Heart left ventricle (tissue), 16 donors: Measurements from ENCODE around the gene XIAP. TPM values are rescaled to one million over a fixed set of nuclear protein-coding genes. Genes with fewer than 3 reads are reported as not detected.

ENCODE experiments used
- ATAC-seq, 4 donors: fragments of 200-7000 bp; cut with Tn5 transposase; one replicate each; pipeline ENCODE4 v1.9.1; 2020 to 2022; ENCODE audit warnings: moderate library complexity in 4 of 4, mild to moderate bottlenecking in 3 of 4, moderate number of reproducible peaks in 1 of 4
- DNase-seq, 5 donors: peaks; one replicate each; pipeline ENCODE4 v3.0.0-alpha.2; 2020
- H3K27ac ChIP-seq, 12 donors: fragments of 200-600 bp; sonication (generic) in 4 of 12; one replicate each; pipeline versions ENCODE4 v1.5.0 to v1.8.0; 2016 to 2022; ENCODE audit warnings: mild to moderate bottlenecking in 2 of 12
- H3K27me3 ChIP-seq, 9 donors: fragments of 200-600 bp; sonication (generic) in 2 of 9; one replicate each; pipeline versions ENCODE4 v1.5.1 to v1.8.0; 2016 to 2022; ENCODE audit warnings: mild to moderate bottlenecking in 3 of 9
- H3K36me3 ChIP-seq, 9 donors: fragments of 200-600 bp; sonication (generic) in 2 of 9; one replicate each; pipeline versions ENCODE4 v1.5.0 to v1.8.0; 2018 to 2022; ENCODE audit warnings: mild to moderate bottlenecking in 2 of 9
- H3K4me1 ChIP-seq, 12 donors: fragments of 200-600 bp; sonication (generic) in 4 of 12; one replicate each; pipeline versions ENCODE4 v1.5.0 to v1.8.0; 2016 to 2022; ENCODE audit warnings: mild to moderate bottlenecking in 3 of 12
- H3K4me3 ChIP-seq, 12 donors: fragments of 200-600 bp; sonication (generic) in 4 of 12; one replicate each; pipeline versions ENCODE4 v1.5.0 to v1.8.0; 2017 to 2022; ENCODE audit warnings: mild to moderate bottlenecking in 9 of 12, moderate library complexity in 4 of 12
- H3K9me3 ChIP-seq, 12 donors: fragments of 200-600 bp; sonication (generic) in 4 of 12; one replicate each; pipeline versions ENCODE4 v1.5.0 to v1.8.0; 2016 to 2022; ENCODE audit warnings: mild to moderate bottlenecking in 1 of 12
- POLR2A ChIP-seq, 2 donors: fragments of 450-650 bp; IDR thresholded peaks; one replicate each; pipeline ENCODE4 v1.6.1; 2017; ENCODE audit warnings: antibody characterized with exemption in 2 of 2, mild to moderate bottlenecking in 2 of 2, moderate library complexity in 2 of 2
- WGBS, 4 donors: extraction: QIAGEN DNeasy Blood & Tissue Kit in 2 of 4; methylation state at CpG; one replicate each; pipeline versions ENCODE4 v1.1.5 to v1.1.7; 2013 to 2018; 5-methylcytosine and 5-hydroxymethylcytosine counted together
- intact Hi-C, 10 donors: fragments of 100-400 bp; cut with DNase I; formaldehyde crosslinking; loops; one replicate each; pipeline versions ENCODE4 v1.11.1 to v1.14.2; 2022
- polyA plus RNA-seq, 2 donors: library from polyadenylated mRNA; stranded (reverse); fragments of 200-250 nt; gene quantifications; one replicate each; pipeline ENCODE4 v1.2.3, GENCODE V29; 2013
- total RNA-seq, 9 donors: library from RNA; depleted of rRNA in 2 of 9; stranded (reverse); fragments of >200 nt in 2 of 9; fragmentation: NEBNext Ultra II Directional in 3 of 9; extraction: Animal tissue kit (Norgen Biotek cat#: 25700) in 3 of 9; gene quantifications; one replicate each; pipeline versions ENCODE4 v1.1.0 to v1.2.4, GENCODE V29; 2016 to 2023
- TF ChIP-seq, protein P1 (sequence below), 12 donors: fragments of 200-600 bp; sonication (generic) in 4 of 12; IDR thresholded peaks; one replicate each; pipeline versions ENCODE4 v1.5.0 to v1.8.0; 2018 to 2022; ENCODE audit warnings: antibody characterized with exemption in 12 of 12, mild to moderate bottlenecking in 5 of 12
- donor health status: ischemic (EF 13 %, LVEDD 7.1; RV severe dilation, severe dysfunction).
- donor health status: healthy with polysubstance abuse.
- donor health status: DM: no; HTN: yes; CAD: no.
- donor health status: DM: no; HTN: no; CAD: no.
- donor health status: ischemic (EF 25% LVEDD 6.9; RV normal size, moderate dysfunction).
- donor health status: ischemic (EF 25% LVEDD 5.7; RV mildly dilated, moderate dysfunction).
- donor health status: healthy.
- donor health status: DM: yes; HTN: yes; CAD: no.
- donor health status: ischemic (EF 35%, LVEDD 5.7; RV mildly dilated, moderate dysfunction).
- donor health status: nonischemic (EF 11% LVEDD 7.7; RV severe dilation, severe dysfunction).
- donor health status: DM: yes; HTN: yes; CAD: no.
- donor health status: PGD.
- donor health status: ischemic (EF 29% LVEDD 5.4; RV normal size, mild dysfunction).
- donor health status: nonischemic (EF 23%, LVEDD 6.1; RV moderate dilation, normal function).

The XIAP gene
- total and polyA plus RNA-seq, 11 donors: 6.8 to 44.3 (median 23.9) TPM

DNA sequence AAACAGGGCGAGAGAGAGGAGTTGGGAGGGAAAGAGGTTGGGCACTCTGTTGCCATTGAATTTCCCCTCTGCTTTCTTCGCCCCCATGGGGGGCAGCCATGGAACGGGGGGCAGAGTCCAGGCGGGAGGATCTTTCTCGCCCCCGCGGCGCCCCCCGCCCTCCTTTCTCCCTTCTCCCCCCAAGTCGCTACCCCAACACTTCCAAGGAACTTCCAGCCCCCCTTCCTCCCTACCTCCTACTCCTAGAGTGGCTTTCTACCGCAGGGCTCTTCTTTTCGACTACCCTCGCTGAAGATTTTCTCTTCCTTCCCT, 101.1 kb downstream of the XIAP start:
- H3K4me1 ChIP-seq: peaks cover 0 to 27% (median 10%) of the 10 kb centered on the region in 12 donors
- H3K4me3 ChIP-seq: peak overlapping the region; percentile 51 to 97 (median 80)
- ATAC-seq: no peak
- H3K27ac ChIP-seq: peak overlapping the region; percentile 94 to 100 (median 99)
- no peaks in the 10 kb centered on the region for H3K36me3 ChIP-seq
- TF ChIP-seq, protein P1, sequence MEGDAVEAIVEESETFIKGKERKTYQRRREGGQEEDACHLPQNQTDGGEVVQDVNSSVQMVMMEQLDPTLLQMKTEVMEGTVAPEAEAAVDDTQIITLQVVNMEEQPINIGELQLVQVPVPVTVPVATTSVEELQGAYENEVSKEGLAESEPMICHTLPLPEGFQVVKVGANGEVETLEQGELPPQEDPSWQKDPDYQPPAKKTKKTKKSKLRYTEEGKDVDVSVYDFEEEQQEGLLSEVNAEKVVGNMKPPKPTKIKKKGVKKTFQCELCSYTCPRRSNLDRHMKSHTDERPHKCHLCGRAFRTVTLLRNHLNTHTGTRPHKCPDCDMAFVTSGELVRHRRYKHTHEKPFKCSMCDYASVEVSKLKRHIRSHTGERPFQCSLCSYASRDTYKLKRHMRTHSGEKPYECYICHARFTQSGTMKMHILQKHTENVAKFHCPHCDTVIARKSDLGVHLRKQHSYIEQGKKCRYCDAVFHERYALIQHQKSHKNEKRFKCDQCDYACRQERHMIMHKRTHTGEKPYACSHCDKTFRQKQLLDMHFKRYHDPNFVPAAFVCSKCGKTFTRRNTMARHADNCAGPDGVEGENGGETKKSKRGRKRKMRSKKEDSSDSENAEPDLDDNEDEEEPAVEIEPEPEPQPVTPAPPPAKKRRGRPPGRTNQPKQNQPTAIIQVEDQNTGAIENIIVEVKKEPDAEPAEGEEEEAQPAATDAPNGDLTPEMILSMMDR (IDR thresholded peaks at IDR 0.05): no peak
- TF ChIP-seq POLR2A (IDR thresholded peaks at IDR 0.05): no peak
- WGBS, 4 donors: 0 to 33% (median 10%) methylated on average over 4 to 13 of the region's 13 CpGs
- no peaks in the 10 kb centered on the region for H3K9me3 ChIP-seq
- no peaks in the 10 kb centered on the region for H3K27me3 ChIP-seq
- intact Hi-C loops: loop anchor here in 5 of 10 donors (5.0 to 10.0 kb wide), 4 partner anchors 51 to 64 kb away; no protein-coding TSS in a partner anchor
- DNase-seq: no peak

DNA sequence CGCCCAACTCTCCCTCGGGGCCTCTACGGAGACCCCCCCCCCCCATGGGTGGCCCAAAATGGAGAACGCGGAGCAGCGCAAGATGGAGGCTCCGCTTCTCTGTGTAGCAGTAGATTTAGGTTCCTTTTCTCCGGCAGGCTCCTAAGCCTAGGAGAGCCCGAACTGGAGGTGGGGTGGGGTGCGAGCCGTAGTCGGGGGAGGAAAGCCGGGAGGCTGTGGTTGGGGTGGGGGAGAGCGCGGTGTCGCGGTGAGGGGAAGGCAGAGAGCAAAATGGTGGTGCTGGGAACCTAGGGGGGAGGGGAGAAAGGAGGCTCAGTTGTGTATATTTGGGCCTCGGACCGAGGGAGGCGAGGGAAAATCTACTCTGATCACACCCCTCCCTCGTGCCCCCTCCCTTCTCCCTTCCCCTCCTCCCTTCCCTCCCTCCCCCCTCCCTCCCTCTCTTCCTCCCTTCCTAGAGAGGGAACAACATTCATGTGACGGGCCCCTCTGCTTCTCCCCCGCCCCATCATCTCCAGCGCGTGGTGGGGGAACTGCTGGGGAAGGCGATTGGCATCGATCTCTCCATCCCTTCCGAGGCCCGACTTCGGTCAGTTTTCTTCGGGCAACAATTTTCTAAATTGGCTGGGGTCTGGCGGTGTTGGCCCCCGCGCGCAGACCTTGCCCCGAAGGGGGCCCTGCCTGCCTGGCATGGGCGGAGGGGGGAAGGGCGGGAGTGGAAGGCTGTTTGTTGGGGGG, 101.6 kb downstream of the XIAP start, which contains the start of gene STAG2:
STAG2 (plus strand) TSS at position 439 of the 738 bp plus-strand sequence. CDS start 60,922 bp downstream, outside the sequence.
- H3K36me3 ChIP-seq: no peaks in the 10 kb centered on the region
- peaks cover 0 to 27% (median 10%) of the 10 kb centered on the region in 12 donors for H3K4me1 ChIP-seq
- no peak for TF ChIP-seq POLR2A (IDR thresholded peaks at IDR 0.05)
- TF ChIP-seq, protein P1 (IDR thresholded peaks at IDR 0.05): no peak
- H3K9me3 ChIP-seq: no peaks in the 10 kb centered on the region
- H3K27me3 ChIP-seq: no peaks in the 10 kb centered on the region
- H3K27ac ChIP-seq: peak within 1 kb of the TSS; percentile 94 to 100 (median 99)
- peak; percentile 52 to 70 (median 68) for ATAC-seq
- DNase-seq: peak; percentile 69 to 83 (median 81)
- intact Hi-C loops: loop anchor here in 5 of 10 donors (5.0 to 10.0 kb wide), 4 partner anchors 51 to 63 kb away; no protein-coding TSS in a partner anchor
- 1 to 44% (median 22%) methylated on average over 33 to 38 of the region's 38 CpGs for WGBS, 4 donors
- peak within 1 kb of the TSS; percentile 51 to 97 (median 80) for H3K4me3 ChIP-seq

DNA sequence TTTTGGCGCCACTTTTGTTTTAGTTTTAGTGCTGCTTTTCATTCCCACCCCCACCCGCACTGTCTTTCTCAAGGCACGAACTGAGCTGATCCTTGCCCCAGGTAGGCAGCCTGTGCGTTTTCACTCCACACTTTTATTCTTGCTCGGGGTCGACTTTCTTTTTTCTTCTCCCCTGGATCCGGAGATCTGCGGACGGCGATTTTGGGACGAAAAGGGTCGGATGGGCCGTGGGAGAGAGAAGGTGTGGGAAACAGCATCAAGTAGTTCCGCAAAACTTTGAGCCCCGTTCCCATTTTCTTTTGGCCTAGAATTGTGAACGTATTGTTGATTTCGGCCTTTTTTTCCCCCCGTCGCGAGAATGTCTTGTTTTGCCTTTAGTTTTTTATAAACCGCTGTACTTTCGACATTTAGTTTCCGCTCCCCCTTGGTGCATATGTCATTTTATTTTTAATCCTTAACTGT, 102.2 kb downstream of the XIAP start:
- H3K27ac ChIP-seq: peak overlapping the region; percentile 94 to 100 (median 99)

More for the DNA sequence above, 102.2 kb downstream of the XIAP start:
- no peak for ATAC-seq
- WGBS, 4 donors: 0 to 30% (median 15%) methylated on average over 23 of the region's 23 CpGs
- no peak for TF ChIP-seq POLR2A (IDR thresholded peaks at IDR 0.05)
- TF ChIP-seq, protein P1 (IDR thresholded peaks at IDR 0.05): no peak
- H3K27me3 ChIP-seq: no peaks in the 10 kb centered on the region
- H3K9me3 ChIP-seq: no peaks in the 10 kb centered on the region
- no peaks in the 10 kb centered on the region for H3K36me3 ChIP-seq
- H3K4me3 ChIP-seq: peak overlapping the region; percentile 25 to 97 (median 80)
- intact Hi-C loops: loop anchor here in 5 of 10 donors (5.0 to 10.0 kb wide), 4 partner anchors 50 to 63 kb away; no protein-coding TSS in a partner anchor
- H3K4me1 ChIP-seq: peaks cover 0 to 27% (median 10%) of the 10 kb centered on the region in 12 donors
- no peak for DNase-seq
